PFSK-1 (cell line): ENCODE results near the gene DGKK. TPM values are rescaled to one million over a fixed set of nuclear protein-coding genes. Genes with fewer than 3 reads are reported as not detected.

Experiments
- FOXP2 ChIP-seq: optimal IDR thresholded peaks from 2 replicates; pipeline ENCODE3; 2011; ENCODE audit warnings: borderline replicate concordance, control low read depth, inconsistent platforms; ENCODE audit not compliant: insufficient read depth; ENCODE audit errors: extremely low read length, extremely low read depth
- POLR2AphosphoS5 ChIP-seq: IDR thresholded peaks from 2 replicates; pipeline ENCODE4 v1.6.1; 2012; ENCODE audit warnings: low read depth, mild to moderate bottlenecking, control low read depth, low read length, moderate library complexity
- SIN3A ChIP-seq: IDR thresholded peaks from 2 replicates; pipeline ENCODE4 v1.6.1; 2012; ENCODE audit warnings: mild to moderate bottlenecking, low read length, moderate library complexity, borderline replicate concordance; ENCODE audit not compliant: insufficient read depth
- TAF1 ChIP-seq: IDR thresholded peaks from 2 replicates; pipeline ENCODE4 v1.6.1; 2012; ENCODE audit warnings: low read length, control low read depth, borderline replicate concordance; ENCODE audit not compliant: insufficient read depth
- polyA plus RNA-seq: library from polyadenylated mRNA; unstranded; fragments of >200 nt; gene quantifications from one replicate; pipeline ENCODE4 v1.2.1, GENCODE V29; 2012; ENCODE audit warnings: low read depth, missing spikeins; ENCODE audit not compliant: insufficient read length
- TF ChIP-seq, protein P1 (sequence below), 2 experiments: IDR thresholded peaks; 2 replicates each; pipeline versions ENCODE4 v1.6.1 to v1.8.0; 2011 to 2012; ENCODE audit warnings: low read depth in 2 of 2, low read length in 2 of 2, control low read depth in 1 of 2, inconsistent platforms in 1 of 2, mild to moderate bottlenecking in 1 of 2, moderate library complexity in 1 of 2; ENCODE audit not compliant: insufficient read depth in 1 of 2

DGKK gene, protein sequence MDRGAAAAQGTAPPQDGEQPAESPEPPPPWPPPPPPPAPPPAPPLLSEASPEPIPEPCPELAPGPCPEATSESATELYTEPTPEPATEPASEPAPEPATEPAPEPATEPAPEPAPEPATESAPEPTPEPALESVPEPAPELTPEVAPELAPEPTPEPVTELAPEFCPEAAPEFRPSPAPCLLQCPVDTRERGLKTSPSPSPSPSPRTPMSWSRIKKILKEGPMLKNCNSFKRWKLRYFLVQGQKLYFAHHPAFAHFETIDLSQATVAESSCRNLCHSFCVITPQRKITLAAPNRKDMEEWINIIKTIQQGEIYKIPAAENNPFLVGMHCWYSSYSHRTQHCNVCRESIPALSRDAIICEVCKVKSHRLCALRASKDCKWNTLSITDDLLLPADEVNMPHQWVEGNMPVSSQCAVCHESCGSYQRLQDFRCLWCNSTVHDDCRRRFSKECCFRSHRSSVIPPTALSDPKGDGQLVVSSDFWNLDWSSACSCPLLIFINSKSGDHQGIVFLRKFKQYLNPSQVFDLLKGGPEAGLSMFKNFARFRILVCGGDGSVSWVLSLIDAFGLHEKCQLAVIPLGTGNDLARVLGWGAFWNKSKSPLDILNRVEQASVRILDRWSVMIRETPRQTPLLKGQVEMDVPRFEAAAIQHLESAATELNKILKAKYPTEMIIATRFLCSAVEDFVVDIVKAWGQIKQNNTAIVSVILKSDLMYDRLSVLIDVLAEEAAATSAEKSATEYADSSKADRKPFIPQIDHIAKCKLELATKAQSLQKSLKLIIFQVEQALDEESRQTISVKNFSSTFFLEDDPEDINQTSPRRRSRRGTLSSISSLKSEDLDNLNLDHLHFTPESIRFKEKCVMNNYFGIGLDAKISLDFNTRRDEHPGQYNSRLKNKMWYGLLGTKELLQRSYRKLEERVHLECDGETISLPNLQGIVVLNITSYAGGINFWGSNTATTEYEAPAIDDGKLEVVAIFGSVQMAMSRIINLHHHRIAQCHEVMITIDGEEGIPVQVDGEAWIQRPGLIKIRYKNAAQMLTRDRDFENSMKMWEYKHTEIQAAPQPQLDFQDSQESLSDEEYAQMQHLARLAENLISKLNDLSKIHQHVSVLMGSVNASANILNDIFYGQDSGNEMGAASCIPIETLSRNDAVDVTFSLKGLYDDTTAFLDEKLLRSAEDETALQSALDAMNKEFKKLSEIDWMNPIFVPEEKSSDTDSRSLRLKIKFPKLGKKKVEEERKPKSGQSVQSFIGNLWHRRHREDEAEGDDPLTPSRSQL
- not detected for polyA plus RNA-seq

DNA sequence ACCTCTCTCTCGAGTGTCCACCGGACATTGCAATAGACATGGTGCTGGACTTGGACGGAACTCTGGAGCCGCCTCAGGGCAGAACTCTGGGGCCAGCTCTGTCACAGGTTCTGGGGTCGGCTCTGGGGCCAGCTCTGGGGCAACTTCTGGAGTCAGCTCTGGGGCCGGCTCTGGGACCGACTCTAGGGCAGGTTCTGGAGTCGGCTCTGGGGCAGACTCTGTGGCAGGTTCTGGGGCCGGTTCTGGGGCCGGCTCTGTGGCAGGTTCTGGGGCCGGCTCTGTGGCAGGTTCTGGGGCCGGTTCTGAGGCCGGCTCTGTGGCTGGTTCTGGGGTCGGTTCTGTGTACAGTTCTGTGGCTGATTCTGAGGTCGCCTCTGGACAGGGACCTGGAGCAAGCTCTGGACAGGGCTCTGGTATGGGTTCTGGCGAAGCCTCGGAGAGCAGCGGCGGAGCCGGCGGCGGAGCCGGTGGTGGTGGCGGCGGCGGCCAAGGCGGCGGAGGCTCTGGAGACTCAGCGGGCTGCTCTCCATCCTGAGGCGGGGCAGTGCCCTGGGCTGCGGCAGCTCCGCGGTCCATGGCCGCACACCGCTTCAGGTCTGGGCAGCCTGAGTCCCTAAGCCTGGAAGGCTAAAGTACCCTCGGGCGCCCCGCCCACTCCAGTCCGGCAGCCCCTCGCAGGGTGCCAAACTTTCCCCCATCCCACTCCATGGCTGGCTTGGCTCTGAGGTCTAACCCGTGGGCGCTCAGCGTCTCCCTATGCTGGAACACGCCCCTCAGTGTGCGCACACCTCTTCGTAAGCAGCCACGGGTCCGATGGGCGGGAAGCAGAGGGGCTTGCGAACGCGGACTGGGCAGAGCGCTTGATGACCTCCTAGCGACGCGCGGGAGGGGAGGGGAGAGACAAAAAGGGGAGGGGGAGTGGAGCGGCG, at the start of gene DGKK:
Gene DGKK, minus strand, starts transcription at position 723 of the 929 bp plus-strand sequence. Its CDS starts 147 bp downstream, at position 576.
- no peak for TF ChIP-seq SIN3A
- TF ChIP-seq TAF1: no peak
- TF ChIP-seq, protein P1, sequence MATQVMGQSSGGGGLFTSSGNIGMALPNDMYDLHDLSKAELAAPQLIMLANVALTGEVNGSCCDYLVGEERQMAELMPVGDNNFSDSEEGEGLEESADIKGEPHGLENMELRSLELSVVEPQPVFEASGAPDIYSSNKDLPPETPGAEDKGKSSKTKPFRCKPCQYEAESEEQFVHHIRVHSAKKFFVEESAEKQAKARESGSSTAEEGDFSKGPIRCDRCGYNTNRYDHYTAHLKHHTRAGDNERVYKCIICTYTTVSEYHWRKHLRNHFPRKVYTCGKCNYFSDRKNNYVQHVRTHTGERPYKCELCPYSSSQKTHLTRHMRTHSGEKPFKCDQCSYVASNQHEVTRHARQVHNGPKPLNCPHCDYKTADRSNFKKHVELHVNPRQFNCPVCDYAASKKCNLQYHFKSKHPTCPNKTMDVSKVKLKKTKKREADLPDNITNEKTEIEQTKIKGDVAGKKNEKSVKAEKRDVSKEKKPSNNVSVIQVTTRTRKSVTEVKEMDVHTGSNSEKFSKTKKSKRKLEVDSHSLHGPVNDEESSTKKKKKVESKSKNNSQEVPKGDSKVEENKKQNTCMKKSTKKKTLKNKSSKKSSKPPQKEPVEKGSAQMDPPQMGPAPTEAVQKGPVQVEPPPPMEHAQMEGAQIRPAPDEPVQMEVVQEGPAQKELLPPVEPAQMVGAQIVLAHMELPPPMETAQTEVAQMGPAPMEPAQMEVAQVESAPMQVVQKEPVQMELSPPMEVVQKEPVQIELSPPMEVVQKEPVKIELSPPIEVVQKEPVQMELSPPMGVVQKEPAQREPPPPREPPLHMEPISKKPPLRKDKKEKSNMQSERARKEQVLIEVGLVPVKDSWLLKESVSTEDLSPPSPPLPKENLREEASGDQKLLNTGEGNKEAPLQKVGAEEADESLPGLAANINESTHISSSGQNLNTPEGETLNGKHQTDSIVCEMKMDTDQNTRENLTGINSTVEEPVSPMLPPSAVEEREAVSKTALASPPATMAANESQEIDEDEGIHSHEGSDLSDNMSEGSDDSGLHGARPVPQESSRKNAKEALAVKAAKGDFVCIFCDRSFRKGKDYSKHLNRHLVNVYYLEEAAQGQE (IDR thresholded peaks at IDR 0.05; ENCODE audit: insufficient read depth in 1 of 2, low read depth in 2 of 2, low read length in 2 of 2): no peak
- TF ChIP-seq FOXP2: no peak
- TF ChIP-seq POLR2AphosphoS5: no peak

DNA sequence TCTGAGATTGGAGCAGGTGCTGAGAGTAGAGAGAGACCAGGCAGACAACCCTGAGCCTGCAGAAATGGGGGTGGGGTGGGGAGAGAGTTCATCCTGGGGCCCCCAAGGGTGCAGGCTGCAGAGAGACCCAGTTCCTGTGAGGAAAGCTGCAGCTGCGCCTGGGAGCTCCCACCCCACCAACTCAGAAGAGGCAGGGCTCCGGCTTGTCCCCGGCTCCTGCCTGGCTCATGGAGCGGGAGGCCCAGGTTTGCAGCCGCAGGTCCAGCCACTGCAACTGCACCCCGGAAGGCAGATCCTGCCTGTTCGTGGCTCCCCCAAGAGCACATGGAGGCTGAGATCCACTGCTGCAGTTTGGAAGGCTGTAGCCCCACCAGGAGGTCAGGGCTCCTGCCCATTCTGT, 44.2 kb upstream of the DGKK start:
- TF ChIP-seq SIN3A: no peak
- TF ChIP-seq POLR2AphosphoS5: no peak
- TF ChIP-seq FOXP2: no peak

DNA sequence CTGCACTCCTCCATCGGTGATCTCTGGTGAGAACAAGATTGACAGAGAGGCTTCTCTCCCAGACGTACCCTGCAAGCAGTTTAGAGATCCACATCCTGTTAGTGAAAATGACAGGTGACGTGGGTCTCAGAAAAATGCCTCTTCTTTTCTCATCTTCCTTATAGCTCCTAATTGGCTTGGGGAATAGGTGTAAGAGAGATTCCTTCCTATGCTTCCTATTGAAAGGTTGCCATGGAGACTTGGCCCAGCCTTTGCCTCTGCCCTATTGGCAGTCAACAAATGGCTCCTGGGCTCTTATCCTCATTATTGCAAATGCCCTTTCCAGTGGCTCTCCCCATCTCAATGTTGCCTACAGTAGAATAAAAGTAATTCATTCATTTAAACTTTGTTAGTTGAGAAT, 26.5 kb upstream of the DGKK start:
- TF ChIP-seq, protein P1 (IDR thresholded peaks at IDR 0.05; ENCODE audit: insufficient read depth in 1 of 2, low read depth in 2 of 2, low read length in 2 of 2): no peak
- no peak for TF ChIP-seq TAF1
- TF ChIP-seq SIN3A: no peak
- TF ChIP-seq FOXP2: no peak
- TF ChIP-seq POLR2AphosphoS5: no peak

DNA sequence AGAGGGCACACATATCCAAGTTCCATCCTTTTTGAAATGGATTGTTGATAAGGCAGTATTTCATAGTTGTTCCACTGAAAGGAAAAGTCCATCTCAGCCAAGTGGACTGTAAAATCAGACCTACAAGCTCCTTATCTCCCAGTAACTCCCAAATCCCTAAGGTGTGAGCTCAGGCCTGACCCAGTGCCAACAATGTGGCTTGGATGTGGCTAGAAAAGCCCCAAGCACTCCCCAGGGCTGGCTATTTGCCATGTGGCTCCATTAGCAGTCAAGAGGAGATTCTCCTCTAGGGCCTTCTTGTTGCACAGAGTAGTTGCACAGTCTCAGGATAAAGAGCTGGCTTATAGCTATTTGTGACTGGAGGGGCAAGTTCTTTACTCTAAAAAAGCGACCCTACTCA, 25.0 kb upstream of the DGKK start:
- TF ChIP-seq TAF1 (no peak), SIN3A (no peak)
- TF ChIP-seq, protein P1 (IDR thresholded peaks at IDR 0.05; ENCODE audit: insufficient read depth in 1 of 2, low read depth in 2 of 2, low read length in 2 of 2): no peak
